Brain pericyte (primary cell): ENCODE measurements around the gene WFDC1.

Experiments
- DNase-seq: peaks from one replicate; pipeline ENCODE4 v3.0.0-alpha.2; 2012; ENCODE audit warnings: low read depth, low spot score

Gene WFDC1

DNA sequence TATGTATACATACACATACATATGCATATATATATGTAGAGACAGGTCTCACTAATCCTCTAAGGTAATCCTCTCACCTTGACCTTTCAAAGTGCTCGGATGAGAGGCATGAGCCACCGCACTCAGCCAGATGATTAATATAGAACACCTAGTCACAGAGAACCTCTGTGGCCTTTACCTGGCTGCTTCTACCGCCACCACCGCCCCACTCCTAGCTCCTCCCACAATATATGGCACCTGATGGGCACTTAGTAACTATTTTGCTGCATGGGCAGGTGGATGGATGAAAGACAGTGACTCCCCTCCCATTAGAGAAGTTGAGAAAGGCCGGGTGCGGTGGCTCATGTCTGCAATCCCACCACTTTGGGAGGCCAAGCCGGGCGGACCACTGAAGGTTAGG is 57.0 kb downstream of the WFDC1 start:
- no peak for DNase-seq

GRCh38 chr16:84354306-84354705 is 59.6 kb downstream of the WFDC1 start:
- no peak for DNase-seq

DNA sequence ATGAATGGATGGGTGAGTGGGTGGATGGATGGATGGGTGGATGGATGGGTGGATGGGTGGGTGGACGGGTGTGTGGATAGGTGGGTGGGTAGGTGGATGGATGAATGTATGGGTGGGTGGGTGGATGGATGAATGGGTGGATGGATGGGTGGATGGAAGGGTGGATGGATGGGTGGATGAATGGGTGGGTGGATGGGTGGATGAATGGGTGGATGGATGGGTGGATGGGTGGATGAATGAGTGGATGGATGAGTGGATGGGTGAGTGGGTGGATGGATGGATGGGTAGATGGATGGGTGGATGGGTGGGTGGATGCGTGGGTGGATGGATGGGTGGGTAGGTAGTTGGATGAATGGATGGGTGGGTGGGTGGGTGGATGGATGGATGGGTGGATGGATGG is 60.5 kb downstream of the WFDC1 start:
- DNase-seq: no peak

DNA sequence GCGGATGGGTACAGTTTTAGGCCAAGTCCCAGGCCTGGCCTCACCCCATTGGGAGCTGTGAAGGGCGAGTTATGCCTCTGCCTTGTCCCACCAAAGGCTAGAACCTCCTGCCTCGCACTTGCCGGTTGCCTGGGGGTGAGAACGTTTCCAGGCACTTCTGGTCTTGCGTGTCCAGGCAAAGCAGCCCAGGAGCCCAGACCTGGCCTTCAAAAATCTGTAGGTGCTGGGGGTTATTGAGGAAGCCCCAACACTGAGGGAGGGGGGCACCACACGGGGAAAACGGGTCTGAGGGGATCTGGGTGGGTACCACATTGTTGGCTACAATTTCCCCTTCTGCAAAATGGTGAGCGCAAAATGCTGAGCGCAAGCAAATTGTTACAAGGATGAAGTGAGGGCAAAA is 61.5 kb downstream of the WFDC1 start:
- DNase-seq: no peak

DNA sequence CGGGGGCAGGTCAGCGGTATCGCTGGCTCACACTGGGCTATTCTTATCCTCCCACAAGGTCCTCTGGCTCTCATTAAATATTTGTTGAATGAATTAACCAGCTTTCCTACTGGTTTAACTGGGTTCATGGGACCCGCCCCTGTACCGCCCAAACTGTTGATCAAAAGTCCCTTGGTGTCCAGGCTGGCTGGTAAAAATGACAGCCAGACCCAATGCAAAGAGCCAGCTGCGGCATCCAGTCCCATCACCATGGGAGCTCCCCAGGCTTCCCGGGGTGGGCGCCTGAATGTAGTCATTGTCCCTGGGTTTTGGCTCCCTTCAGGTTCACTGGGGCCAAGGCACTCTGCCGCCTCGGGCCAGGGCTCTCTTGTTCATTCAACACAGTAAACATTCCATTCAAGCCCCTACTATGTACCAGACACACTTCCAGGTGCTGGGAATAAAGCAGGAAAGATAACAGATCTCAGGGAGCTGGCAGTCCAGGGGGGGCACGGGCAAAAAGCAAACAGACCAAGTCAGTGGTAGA is 62.0 kb downstream of the WFDC1 start:
- DNase-seq: no peak

DNA sequence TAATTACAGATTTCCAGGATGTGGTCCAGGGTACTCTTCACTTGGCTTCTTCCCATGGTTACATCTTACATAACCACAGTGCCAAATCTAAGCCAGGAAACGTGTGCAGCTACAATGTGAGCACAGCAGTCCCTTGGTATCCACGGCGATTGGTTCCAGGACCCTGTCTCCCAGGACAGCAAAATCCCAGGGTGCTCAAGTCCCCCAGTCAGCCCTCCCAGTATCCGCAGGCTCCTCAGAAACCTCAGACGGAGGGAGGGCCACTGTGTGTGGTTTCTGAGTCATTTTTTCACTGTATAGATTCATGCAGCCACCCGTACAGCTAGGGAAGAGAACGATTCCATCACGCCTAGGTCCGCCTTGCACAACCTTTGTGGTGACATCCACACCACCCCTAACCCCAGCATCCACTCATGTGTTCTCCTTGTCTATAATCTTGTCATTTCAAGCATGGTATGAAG is 62.5 kb downstream of the WFDC1 start:
- DNase-seq: no peak

GRCh38 chr16:84358601-84359295 is 64.1 kb downstream of the WFDC1 start:
- DNase-seq: no peak

GRCh38 chr16:84359326-84359725 is 64.6 kb downstream of the WFDC1 start:
- no peak for DNase-seq

DNA sequence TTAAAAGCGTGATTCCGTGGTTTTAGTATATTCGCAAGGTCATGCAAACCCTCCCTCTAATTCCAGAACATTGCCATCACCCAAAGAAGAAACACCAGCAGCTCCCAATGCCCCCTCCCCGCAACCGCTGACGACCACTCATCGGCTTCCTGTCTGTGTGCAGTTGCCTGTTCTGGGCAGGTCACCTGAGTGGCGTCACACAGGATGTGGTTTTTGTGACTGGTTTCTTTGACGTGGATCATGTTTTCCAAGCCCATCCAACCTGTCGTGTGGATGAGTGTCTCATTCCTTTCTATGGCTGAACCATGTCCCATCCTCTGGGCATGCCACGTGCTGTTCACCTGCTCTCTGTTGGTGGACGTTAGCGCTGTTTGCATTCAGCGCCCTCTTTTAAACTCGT is 65.5 kb downstream of the WFDC1 start:
- DNase-seq: no peak

GRCh38 chr16:84360748-84361147 is 66.1 kb downstream of the WFDC1 start:
- DNase-seq: no peak

DNA sequence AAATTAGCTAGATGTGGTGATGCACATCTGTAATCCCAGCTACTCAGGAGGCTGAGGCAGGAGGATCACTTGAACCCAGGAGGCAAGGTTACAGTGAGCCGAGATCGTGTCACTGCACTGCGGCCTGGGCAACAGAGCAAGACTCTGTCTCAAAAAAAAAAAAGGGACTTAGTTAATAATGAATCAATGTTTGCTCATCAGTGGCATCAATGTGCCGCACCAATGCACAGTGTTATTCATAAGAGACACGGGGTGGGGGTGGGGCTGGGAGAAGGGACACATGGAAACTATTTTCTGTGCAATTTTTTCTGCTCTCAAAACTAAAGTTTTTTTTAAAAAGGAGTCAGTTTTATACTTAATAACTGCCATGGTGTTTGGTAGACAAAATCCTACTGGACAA is 66.9 kb downstream of the WFDC1 start:
- DNase-seq: no peak

- DNase-seq: no peak
Observed at GRCh38 chr16:84362471-84362941, 67.8 kb downstream of the WFDC1 start.

DNA sequence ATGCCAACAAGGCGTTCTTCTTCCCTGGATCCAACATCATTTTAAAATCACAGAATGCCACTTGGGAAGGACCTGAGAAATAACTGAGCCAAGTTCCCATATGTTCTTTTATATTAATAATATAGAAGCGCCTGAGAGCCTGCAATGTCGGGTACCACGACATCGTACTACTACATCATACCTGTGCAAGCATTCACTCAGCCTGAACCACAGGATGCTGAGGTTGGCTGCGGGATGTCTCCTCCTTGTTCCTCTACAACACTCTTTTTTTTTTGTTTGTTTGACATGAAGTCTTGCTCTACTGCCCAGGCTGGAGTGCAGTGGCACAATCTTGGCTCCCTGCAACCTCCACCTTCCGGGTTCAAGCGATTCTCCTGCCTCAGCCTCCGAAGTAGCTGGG is 71.5 kb downstream of the WFDC1 start:
- no peak for DNase-seq

- DNase-seq: no peak
Observed at GRCh38 chr16:84367297-84367680, 72.6 kb downstream of the WFDC1 start.

GRCh38 chr16:84367750-84368307 is 73.2 kb downstream of the WFDC1 start:
- DNase-seq: no peak

- no peak for DNase-seq
Observed at GRCh38 chr16:84368308-84368996, 73.8 kb downstream of the WFDC1 start, which contains the start of gene ATP2C2. Gene ATP2C2 (plus strand): TSS chr16:84368538. CDS start chr16:84368616, 78 bp downstream.

- DNase-seq: no peak
Observed at GRCh38 chr16:84369105-84369504, 74.4 kb downstream of the WFDC1 start.

- no peak for DNase-seq
Observed at GRCh38 chr16:84369938-84370627, 75.4 kb downstream of the WFDC1 start.

GRCh38 chr16:84370723-84371552 is 76.3 kb downstream of the WFDC1 start:
- DNase-seq: no peak

DNA sequence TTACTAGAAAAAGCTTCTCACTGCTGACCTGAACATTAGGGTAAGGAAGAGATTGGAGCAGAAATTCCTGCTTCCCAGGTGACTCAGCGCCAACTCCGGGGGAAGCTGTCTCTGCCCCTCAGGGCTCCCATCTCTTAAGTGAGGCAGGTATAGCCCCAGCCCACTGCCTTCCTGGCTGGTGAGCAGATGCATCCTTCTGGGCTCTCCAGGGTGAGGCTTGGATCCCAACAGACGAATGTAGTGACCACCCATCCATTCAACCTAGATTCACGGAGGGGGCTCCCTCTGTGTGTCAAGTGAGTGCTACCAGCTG is 76.8 kb downstream of the WFDC1 start:
- no peak for DNase-seq

DNA sequence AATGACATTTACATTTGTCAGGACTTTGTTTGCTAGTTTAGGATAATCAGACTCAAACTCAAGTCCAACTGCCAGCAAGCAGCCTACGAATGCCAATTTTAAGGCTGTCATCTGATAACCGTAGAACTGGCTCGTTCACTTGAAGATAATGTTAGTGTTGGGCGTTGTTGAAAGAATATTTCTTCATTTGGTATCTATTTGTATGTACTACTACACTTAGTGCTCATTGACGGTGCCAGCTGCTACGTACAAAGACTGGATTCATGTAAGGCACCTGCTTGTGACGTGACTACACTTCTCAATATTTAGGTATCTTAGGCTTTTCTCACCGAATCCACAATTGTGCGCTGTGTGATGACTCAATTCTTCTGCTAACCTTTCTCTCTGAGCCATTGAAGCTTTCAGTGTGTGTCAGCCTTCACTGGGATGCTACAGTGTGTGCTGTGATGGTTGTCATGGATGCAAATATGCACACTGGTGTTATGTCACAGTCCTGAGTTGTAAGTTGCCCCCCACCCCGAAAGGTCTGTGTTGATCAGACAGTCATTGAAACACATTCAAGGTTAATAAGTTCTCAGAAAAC is 79.3 kb downstream of the WFDC1 start:
- DNase-seq: no peak
